CD4-positive, alpha-beta T cell treated with Interleukin-6 for 4 hours (primary cell): Measurements from ENCODE around the gene C14orf180.
"Not testable (repeated sequence)": the region's sequence is repeated elsewhere in the genome, so short reads cannot be mapped to it uniquely, and the experiment has no call there.

Source experiments
- DNase-seq: peaks from one replicate; pipeline ENCODE4 v3.0.0-alpha.2; 2020; ENCODE audit warnings: mixed read lengths

Gene C14orf180

DNA sequence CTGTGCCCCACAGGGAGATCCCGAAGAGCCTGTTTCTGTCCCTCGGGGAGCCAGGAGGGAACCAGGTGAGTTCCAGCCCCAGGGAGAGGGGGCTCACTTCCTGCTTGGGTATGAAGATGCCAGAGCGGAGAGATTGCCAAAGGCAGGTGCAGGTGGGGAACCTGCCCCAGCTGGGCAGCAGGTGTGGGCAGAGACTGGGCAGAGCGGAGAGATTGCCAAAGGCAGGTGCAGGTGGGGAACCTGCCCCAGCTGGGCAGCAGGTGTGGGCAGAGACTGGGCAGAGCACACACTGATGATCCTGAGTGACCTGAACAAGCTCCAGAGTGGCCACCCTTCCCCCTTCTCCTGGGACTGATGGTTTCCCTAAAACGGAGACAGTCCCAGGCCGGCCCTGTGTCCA, 375 bp downstream of the C14orf180 start:
- not testable (repeated sequence) for DNase-seq

DNA sequence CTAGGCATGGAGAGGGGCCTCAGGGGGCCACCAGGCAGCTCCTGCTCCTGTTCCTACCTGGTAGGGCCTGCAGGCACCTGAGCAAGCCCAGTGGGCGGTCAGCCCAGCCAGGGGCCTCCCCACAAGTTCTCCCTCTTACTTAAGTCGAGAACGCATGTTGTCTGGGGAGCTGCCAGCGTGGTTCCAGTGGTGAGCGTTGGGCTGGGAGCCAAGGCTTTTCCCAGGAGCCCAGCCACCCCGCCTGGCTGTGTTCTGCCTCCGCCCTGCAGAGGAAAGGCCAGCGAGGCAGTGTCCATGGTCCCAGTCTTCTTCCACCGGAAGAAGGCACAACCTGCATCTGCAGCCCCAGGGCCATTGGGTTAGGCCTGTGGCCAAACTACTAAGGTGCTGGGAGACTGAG, 1.4 kb downstream of the C14orf180 start:
- DNase-seq, result no peak

DNA sequence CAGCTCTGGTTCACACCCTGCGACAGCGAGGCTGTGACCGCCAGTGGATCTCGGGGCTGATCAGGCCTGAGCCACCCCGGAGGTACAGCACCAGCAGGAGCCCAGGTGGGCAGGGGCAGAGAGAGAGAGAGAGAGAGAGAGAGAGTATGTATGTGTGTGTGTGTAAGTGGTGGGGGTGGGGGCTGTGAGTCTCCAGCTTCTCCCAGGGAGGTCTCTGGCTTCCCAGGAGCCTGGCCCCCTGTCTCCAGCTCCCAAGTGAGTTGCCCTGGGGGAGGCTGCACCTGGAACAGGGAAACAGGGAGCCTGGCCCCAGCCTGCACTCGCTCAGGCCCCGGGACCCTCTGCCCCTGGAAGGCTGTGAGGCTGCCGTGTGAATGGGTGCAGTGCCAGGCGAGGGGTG, 2.0 kb downstream of the C14orf180 start:
- no peak for DNase-seq

DNA sequence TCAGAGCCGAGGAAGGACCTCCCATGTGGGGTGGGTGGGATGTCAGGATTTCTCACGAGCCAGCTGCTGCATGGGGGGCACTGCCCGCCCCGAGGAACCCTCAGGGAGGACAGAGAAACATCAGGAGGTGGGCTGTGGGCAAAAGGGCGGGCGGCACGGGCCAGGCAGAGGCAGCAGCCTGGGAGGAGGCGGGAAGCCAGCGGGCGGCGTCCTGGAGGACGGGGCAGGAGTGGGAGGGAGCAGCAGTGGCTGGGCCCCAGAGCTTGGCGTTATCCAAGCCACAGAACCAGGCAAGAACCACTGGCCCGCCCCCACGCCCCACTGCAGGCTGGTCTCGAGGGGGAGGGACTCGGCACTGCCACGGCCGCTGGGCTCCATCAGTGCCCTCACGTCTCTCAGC, 2.4 kb downstream of the C14orf180 start:
- no peak for DNase-seq

DNA sequence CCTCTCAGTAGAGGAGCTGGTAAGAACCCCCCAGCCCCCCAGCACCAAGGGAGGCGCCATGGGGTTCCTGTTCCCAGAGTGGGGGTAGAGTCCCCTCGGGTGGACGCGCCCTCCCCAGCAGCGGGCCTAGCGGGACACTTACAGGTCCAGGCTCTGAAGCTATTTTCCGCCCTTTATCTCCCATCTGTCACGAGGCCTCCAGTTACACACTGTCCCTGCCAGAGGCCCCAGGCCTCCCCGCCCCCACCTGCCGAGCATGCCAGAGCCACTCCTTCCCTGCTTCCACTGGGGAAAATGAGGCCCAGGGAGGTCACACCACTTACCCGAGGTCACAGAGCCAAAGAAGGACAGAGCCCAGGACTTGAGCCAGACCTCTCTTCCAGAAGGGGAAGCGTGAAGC, 3.1 kb downstream of the C14orf180 start:
- no peak for DNase-seq

DNA sequence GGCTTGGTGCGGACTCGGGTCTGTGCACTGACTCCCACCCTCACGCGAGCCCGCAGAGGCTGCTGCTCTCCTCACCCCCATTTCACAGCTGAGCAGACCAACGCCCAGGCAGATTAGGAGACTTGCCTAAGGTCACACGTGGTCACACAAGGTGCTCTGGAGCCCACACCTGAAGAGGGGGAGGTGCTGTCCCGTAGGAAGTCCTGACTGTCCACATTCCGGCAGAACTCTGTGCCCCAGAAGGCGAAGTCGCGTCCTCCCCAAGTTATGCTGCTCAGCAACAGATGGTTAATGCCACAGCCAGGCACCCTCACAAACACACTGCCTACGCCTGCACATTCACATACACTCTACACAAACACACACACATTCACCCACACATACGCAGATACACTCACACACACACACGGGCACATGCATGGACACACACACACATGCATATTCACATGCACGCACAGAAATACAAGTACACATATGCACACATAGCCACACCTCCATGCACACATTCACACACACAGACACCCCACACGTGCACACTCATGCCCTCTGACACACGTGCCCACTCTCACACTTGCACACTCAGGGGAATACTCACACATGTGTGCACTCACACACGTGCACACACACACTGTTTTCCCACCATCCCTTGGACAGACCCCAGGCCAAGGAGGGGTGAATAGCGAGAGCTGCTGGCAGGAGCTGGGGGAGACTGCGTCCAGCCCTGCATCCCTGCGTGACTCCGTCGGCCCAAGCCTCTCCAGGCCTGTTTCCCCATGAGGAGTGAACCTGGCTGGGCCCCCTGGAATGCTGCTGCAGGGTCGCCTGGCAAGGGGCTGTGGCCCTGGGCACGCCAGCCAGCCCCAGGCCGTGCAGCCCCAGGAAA, 4.1 kb downstream of the C14orf180 start:
- no peak for DNase-seq

DNA sequence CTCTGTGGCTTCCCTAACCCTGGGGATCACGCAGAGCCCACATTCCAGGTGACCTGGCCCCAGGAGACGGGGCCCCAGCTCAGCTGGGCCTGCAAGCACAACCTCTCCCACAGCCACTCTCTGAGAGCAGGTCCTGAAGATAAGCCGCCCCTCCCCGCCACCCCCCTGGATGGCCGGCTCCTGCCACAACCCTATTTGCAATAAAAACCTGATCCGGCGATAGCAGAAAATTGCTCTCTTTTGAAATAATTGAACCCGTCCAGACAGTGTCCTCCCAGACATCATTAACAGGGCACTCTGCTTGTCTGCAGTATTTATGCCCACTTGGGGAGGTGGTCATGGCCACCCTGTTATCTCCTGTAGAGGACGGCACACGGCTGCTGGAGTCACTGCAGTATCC, 5.0 kb downstream of the C14orf180 start:
- DNase-seq, result no peak

DNA sequence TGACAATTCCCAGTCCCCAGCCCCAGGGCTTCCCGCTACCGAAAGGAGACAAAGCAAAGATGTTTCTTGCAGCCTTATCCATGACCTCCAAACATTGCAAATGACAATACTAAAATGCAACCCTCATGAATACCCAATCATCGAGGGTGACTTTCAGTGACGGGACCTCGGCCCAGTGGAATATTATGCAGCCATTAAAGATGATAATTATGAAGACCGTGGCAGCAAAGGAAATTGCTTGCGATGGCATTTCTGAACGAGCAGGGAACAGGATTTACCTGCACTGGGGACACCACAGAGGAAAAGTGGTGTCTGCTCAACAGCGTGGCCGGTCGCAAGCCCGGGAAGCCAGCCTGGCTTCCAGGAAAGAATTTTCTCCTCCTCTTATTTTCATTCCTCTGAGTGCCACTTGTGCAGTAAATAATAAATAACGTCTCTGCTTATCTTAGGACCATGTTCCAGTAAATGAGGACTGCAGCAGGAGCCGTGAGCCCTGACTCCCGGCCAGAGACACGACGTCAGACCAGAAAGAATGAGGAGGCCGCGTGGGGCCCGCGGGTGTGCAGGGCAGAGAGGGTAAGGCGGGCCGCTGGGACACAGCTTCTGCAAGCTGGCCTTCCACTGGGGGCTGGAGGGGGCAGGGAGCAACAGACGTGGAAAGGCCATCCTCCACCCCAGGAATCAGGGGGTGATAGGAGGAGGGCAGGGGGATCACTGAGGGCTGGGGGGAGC, 6.6 kb downstream of the C14orf180 start:
- no peak for DNase-seq

DNA sequence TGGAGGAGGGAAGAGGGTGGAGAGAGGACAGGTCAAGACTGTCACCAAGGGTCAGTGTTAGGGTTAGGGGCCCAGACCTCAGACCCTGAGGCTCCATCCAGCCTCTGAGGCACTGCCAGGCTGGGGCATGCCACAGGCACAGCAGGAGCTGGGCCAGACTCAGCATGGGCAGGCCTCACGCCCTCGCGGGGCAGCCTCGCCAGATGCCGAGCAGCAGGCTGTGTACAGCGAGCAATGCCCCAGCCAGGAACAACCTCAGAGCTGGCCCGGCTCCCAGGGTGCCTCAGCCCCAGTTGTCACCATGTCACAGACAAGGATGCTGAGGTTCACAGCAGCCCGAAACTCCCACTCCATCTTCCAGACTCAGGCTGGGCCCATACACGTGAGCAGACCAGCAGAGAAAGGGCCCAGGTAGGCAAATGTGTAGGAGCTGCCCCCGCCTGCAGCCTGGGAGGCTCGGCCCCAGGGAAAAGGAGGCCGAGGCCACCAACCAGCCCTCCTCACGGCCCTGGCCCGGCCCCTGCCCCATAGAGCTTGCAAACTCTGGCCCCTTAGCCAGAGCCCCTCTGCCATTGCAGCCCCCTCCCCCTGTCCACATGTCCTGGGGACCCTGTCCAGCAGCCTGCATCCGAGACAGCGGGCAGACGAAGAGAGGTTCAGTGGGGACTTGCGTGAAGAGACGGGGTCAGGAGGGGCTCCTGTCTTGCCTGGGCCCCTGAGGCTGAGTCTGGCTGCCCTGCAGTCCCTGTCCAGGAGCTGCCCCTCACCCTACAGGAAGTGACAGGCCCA, 7.5 kb downstream of the C14orf180 start:
- no peak for DNase-seq

DNA sequence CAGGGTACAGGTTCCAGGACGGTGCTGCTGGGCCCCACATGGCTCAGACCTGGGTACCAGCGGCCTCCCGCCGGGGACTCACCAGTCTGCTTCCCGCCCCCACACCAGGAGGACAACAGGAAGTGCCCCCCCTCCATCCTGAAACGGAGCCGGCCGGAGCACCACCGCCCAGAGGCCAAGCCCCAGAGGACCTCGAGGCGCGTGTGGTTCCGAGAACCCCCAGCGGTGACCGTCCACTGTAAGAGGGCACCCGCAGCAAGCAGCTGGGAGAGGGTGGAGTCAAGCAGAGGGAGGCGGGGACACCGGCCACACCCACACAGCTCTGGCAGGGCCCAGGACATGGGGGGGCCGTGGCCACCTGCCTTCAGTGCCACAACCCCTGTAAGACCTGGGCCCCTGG, 8.1 kb downstream of the C14orf180 start:
- DNase-seq, result no peak

DNA sequence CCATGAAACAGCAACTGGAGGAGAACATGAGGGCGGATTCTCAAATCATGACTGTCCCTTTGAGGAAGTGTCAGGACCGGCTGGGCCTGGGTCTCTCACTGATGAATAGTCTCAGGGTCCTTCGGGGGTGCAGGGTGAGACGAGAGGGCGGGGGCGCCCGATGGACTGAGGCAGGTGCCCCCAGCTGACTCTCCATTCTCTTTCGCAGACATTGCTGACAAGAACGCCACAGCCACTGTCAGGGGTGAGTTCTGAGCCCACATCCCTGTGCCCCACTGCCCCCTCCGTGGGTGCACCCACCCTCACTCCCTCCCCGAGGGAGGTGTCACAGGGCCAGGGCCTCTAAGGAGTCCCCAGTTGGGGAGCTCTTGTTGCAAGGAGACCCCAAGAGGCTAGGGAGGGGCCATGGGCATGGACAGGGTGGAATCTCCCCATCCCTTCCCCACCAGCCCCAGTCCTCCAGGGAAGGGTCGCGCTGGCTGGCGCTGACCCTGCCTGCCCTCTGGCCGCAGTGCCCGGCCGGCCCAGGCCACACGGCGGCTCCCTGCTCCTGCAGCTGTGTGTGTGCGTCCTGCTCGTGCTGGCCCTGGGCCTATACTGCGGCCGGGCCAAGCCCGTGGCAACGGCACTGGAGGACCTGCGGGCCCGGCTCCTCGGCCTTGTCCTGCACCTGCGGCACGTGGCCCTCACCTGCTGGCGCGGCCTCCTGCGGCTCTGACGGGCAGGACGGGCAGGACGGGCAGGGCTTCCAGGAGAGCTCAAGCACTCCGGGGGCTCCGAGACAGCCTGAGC, 8.7 kb downstream of the C14orf180 start:
- DNase-seq, result no peak

DNA sequence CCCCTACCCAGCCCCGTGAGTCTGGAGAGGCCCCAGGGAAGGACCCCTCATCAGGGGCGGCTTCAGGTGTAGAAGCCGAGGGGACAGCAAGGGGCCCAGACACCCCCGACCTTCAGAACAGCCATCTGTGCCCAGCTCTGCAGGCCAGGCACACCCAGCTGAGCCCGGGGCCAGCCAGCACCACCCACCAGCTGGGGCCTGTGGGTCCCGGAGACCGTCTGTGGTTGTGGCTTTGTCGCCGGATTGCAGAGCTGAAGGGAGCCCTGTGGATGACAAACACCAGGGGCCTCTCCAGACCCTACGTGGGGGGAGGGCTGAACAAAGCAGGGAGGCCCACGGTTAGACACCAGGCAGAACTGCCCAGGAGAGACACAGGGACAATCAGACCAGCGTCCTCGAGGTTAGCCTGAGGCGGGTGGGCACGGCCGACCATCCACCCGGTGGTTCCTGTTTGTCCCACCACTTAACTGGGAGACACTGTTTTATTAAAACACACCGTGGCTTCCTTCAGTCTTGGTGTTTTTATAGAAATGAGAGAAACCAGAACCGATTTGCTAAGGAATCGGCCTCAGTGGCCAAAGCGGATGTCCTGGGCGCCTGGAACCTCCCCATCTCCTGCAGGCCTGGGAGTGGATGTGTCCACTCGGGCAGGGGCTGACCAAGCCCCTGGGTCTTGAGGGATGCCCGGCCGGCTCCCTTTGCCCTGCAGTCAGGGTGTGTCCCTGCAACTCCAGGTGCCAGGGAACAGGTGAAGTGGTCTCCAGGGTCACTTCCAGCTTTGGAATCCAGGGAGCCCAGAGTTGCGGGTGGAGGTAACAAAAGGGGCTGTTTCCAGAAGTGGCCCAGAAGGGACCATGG, 10.0 kb downstream of the C14orf180 start:
- DNase-seq, result no peak

DNA sequence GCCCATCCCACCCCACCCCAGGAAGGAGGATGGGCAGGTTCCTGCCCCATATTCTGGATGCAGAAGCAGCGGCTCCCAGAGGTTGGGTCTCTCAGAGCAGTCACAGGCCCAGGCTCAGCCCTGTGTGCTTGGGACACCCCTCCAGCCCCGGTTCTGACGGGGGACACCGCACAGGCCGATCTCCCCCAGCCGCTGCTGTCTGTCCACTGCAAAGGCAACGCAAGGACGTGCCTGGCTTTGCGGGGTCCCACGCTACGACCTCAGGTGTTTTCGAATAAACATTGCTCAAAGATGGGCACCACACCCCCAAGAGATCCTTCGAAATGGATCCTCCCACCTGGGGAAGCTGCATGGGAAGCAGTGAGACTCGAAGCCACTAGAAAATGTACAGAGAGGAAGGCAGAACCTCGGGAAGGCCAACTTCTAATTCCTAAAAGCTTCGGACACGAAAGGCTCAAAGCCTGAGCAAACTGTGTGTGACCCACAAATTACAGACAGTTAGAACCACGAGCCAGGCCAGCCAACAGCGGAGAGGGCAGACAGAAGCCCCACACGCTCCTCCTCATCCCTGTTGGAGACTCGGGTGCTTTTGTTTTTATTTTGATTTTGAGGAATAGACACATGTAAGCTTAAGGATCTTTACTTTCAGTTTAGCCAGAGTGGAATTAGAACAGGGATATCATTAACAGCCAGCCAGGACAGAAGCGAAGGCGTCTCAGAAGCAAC, 10.8 kb downstream of the C14orf180 start:
- DNase-seq, result no peak

DNA sequence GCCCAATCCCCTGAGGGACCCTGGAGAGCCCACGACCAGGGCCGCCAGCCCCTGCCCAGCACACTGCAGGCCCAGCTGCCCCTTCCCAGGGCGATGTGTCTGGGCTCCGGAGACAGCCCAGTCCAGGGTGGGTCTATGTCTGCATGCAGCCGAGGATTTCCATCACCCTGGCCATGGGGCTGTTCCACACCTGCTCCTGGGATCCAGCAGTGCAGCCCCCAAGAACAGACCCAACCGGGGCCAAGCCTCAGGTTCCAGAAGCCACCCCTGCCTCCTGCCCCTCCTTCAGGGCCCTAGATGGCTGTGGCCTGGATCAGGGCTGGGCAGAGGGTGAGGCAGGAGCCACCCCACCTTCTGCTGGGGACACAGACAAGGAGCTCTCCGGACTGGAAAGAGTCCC, 11.5 kb downstream of the C14orf180 start:
- DNase-seq, result no peak

DNA sequence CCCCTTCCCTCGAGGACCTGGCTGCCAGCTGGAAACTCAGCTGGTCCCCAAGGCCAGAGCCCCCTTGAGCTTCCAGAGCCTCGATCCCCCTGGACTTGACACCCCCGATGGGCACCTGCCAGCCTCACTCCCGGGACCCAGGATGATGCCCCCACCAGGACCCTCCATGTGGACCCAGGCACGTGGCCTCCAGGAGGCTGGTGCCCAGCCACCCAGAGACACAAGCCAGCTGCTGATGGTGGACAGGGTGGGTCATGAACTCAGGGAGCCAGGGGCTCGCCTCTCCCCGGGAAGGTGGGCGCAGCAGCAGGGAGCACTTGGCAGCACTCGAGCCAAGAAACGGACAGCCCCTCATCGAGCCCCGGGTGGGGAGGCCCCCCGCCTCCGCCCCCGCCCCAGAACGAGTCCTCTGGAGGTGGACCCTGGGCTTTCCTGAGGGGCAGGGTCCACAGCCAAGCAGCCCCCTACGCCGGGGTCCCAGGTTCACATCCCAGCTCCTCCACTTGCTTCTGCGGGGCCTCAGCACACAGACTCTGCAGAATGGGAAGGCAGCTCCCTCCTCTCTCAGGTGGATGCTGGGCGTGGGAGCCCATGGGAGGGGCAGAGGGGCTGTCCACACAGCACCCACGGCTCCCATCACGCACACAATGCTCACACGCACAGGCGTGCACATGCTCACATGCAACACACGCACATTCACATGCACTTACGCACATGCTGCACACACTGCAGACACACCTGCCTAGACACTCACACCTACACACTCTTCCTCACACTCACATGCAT, 12.1 kb downstream of the C14orf180 start:
- no peak for DNase-seq

DNA sequence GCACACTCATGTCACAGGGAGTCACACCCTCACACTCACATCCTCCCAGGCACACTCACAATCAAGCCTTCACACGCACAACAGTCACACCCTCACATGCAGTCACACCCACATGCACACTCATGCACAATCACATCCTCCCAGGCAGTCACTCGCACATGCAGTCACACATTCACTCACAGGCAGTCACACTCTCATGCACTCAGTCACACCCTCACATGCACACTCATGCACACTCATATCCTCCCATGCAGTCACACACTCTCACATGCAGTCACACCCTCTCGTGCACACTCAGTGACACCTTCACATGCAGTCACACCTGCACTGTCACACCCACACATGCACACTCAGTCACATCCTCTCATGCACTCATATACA, 12.7 kb downstream of the C14orf180 start:
- no peak for DNase-seq

DNA sequence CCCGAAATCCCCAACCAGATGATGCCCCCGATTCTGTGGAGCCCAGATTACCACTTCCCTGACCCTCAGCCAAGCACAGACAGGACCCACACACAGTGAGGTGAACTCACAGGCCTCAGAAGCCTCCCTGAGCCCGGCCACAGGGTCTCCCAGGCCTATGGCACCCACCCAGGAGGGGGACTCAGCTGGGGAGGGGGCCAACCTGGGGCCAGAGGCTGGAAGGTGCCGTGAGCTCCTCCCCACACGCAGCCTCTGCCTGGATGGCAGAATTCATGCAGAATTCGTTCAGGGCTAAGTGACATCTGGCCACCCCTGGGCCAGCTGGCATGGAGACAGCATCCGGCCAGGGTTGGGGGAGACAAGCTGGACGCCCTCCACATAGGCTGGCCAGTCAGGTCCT, 13.2 kb downstream of the C14orf180 start:
- DNase-seq, result no peak

DNA sequence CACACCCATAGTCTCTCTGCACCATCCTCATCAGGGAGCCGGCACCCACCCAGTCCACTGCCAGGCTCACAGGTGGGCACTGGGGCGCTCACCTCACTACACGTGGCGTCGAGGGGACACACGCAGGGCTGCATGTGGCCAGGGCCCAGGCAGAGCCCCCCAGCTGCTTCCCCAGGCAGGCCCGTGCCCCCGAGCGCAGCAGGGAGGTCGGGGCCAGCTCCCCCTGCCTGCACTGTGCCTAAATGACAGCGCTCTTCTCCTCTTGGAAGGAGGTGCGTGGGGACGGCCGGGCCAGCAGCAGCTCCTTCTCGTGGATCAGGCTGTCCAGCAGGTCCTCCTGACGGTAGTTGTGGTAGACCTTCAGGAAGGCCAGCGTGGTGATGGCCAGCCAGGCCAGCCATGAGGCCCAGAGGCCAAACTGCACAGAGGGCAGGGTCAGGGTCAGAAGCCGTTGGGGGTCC, 13.7 kb downstream of the C14orf180 start:
- no peak for DNase-seq

DNA sequence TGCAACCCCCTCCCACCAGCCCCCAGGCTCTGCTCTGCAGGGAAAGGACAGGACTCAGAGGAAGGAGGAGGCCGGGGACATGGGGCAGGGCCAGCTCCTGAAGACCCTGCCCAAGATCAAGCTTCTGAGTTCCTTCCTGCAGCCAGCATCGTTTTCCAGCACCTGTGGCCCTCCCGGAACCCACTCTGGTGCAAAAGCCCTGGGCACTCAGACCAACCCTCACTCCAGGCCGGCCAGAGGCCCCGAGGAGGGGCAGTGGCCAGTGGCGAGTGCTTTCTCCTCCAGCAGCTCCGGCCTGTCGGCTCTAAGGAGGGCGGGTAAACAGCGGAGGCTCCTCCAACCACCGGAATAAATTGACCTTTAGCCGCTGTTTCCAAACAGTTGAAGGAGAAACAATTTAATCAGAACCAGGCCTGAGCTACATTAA, 14.2 kb downstream of the C14orf180 start:
- DNase-seq, result no peak
